Bone marrow (tissue), 2 donors: ENCODE results near the gene ZSWIM2.
A peak's percentile ranks its signal among the peaks of the same experiment; 100 is the strongest.
"Not testable (repeated sequence)": the region's sequence is repeated elsewhere in the genome, so short reads cannot be mapped to it uniquely, and the experiment has no call there.

Source experiments
- DNase-seq, 2 donors: peaks; one replicate each; lab custom pipeline; 2025; lab: John Stamatoyannopoulos, UW

Gene ZSWIM2

GRCh38 chr2:186848873-186849578 is at the start of gene ZSWIM2:
ZSWIM2 (minus strand) TSS chr2:186849170; CDS start chr2:186849130, 40 bp downstream.
- peak; percentile 10 to 19 for DNase-seq

- not testable (repeated sequence) for DNase-seq
Measured at GRCh38 chr2:186896220-186896619, 47.2 kb upstream of the ZSWIM2 start.

- no peak for DNase-seq
Measured at GRCh38 chr2:186895451-186895850, 46.5 kb upstream of the ZSWIM2 start.

- DNase-seq = no peak
Measured at GRCh38 chr2:186894478-186894877, 45.5 kb upstream of the ZSWIM2 start.

- no peak for DNase-seq
Measured at GRCh38 chr2:186892821-186893220, 43.9 kb upstream of the ZSWIM2 start.

GRCh38 chr2:186891185-186891621 is 42.2 kb upstream of the ZSWIM2 start:
- DNase-seq = no peak

- DNase-seq = peak in 1 of 2 donors; percentile 59
Measured at GRCh38 chr2:186889101-186889879, 40.3 kb upstream of the ZSWIM2 start.

- DNase-seq = no peak
Measured at GRCh38 chr2:186887107-186888090, 38.4 kb upstream of the ZSWIM2 start.

GRCh38 chr2:186884587-186884986 is 35.6 kb upstream of the ZSWIM2 start:
- peak in 1 of 2 donors; percentile 99 for DNase-seq

GRCh38 chr2:186883666-186884065 is 34.7 kb upstream of the ZSWIM2 start:
- no peak for DNase-seq

- no peak for DNase-seq
Measured at GRCh38 chr2:186882511-186883071, 33.6 kb upstream of the ZSWIM2 start.

GRCh38 chr2:186881660-186882059 is 32.7 kb upstream of the ZSWIM2 start:
- DNase-seq = no peak

- DNase-seq = no peak
Measured at GRCh38 chr2:186879312-186879711, 30.3 kb upstream of the ZSWIM2 start.

GRCh38 chr2:186874713-186875112 is 25.7 kb upstream of the ZSWIM2 start:
- DNase-seq = no peak

GRCh38 chr2:186871881-186872280 is 22.9 kb upstream of the ZSWIM2 start:
- DNase-seq = no peak

- DNase-seq = no peak
Measured at GRCh38 chr2:186868344-186868743, 19.4 kb upstream of the ZSWIM2 start.

- peak in 1 of 2 donors; percentile 54 for DNase-seq
Measured at GRCh38 chr2:186862869-186863709, 14.1 kb upstream of the ZSWIM2 start.

- no peak for DNase-seq
Measured at GRCh38 chr2:186855216-186855615, 6.2 kb upstream of the ZSWIM2 start.

- no peak for DNase-seq
Measured at GRCh38 chr2:186853951-186854350, 5.0 kb upstream of the ZSWIM2 start.

- no peak for DNase-seq
Measured at GRCh38 chr2:186852508-186852907, 3.5 kb upstream of the ZSWIM2 start.

- no peak for DNase-seq
Measured at GRCh38 chr2:186842373-186842772, 6.6 kb downstream of the ZSWIM2 start.
